ENCODE results near the gene BMF. TPM values are rescaled to one million over a fixed set of nuclear protein-coding genes. Genes with fewer than 3 reads are reported as not detected.
"Not testable (repeated sequence)": the region's sequence is repeated elsewhere in the genome, so short reads cannot be mapped to it uniquely, and the experiment has no call there.

Gene BMF
- total RNA-seq, 1 experiment from 2014 or later = 0.32 TPM

DNA sequence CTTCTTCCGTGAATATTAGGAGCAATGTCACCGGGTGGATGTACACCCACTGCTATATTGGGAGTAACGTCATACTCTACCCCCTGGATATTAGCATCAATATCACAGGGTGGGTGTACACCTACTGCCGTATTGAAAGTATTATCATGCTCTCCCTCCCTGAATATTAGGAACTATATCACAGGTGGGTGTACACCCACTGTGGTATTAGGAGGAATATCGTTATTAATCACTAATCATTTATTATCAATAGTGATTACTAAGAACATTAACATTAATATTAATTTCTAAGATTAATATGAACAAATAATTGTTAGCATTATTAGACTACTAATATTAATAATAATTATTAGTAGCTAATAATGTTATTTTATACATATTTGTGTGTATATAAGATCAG, 21.4 kb upstream of the BMF start:
- no peak for DNase-seq (ENCODE audit: extremely low read depth, low read depth)

DNA sequence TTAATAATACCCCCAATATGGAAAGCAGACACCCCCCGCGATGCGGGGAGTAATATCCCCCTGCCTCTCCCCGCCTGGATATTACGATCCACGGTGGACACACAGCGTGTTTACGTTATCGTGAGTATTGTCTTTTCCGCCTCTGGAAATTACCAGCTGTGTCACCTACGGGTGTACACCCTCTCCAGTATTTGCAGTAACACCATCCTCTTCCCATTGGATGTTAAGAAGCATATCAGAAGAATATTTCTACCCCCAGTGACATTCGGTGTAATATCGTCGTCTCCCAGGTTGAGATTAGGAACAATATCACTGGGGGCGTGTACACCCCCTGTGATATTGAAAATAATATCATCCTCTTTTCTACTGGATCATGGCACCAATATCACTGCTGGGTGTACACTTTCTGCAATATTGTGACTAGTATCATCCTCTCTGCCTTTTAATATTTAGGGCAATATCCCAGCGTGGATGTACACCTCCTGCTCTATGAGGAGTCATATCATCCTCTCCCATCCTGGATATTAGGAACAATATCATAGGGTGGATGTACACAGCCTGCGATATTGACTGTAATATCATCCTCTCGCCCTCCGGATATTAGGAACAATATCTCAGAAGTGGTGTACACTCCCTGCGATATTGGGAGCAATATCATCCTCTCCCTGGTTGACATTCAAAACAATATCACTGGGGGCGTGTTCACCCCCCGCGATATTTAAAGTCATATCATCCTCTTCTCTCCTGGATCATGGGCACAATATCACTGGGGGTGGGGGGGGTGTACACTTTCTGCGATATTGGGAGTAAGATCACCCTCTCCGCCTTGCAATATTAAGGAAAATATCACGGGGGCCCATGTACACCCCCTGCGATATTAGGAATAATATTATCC, 20.3 kb upstream of the BMF start:
- no peak for DNase-seq (ENCODE audit: extremely low read depth, low read depth)

DNA sequence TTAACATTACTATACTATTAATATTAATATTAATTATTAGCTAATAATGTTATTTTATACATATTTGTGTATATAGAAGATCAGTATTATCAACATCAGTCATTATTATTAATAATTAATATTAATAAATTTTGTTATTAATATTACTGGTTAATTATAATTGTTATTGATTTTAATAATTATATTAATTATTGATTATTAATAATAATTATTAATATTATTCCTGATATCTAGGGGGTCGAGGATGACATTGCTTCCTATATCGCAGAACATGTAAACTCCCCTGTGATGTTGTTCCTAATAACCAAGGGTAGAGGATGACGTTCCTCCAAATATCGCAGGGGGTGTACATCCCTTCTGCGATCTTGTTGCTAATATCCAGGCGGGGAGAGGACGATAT, 17.3 kb upstream of the BMF start:
- no peak for DNase-seq (ENCODE audit: extremely low read depth, low read depth)

DNA sequence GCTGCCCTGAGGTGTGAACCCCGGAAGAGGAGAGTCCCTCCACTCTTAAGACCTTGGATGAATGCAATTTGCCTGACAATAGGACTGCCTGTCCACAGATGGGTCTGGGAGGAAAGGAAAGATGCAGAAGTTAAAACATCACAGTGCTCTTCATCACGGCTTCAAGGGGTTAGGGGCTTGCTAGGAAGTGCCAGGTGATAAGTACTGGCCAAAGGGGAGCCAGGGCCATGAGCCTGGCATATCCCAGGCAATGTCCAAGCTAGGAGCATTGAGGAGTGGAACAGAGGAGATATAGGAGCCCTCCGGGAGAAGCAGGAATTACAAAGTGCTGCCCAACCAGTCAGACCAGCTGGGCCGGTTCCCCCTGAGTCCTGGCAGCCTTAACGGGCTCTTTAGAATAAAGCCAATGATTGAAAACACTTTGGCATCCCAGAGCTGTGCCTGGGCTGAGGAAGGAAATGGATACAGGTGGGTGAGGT, 16.2 kb upstream of the BMF start:
- not testable (repeated sequence) for DNase-seq (ENCODE audit: extremely low read depth, low read depth)

DNA sequence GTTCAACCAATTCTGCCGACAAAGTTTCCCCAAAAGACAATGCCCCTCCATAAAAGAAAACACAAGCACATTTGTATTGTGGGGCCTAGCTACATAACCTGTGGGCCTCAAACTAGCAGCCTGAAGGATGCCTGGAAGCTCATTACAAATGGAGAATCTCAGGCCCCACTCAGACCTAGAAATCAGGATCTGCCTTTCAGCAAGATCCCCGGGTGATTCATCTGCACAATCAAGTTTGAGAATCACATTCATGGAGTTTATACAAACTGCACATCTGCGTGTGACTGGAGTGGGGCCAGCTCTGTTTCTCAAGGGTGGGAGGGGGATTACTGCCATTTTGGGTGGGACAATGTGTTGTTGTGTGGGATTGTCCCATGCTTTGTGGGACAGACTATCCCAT, 15.7 kb upstream of the BMF start:
- not testable (repeated sequence) for DNase-seq (ENCODE audit: extremely low read depth, low read depth)

DNA sequence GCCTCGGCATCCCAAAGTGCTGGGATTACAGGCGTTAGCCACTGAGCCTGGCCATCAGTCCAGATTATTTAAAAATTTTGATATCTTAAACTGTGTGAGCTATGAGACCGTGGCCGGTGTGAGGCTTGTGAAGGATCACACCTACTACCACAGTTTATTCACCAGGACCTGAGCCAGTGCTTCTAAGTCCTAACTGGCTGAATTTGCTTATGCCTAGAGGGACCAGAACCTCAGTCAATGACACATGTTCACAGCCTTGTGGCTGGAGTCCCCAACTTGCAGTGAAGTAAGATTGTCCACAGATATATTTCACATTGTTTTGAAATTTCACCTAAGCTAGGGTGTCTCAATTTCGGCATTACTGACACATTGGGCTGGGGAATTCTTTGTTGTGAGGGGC, 15.2 kb upstream of the BMF start:
- DNase-seq (ENCODE audit: extremely low read depth, low read depth) = not testable (repeated sequence)

DNA sequence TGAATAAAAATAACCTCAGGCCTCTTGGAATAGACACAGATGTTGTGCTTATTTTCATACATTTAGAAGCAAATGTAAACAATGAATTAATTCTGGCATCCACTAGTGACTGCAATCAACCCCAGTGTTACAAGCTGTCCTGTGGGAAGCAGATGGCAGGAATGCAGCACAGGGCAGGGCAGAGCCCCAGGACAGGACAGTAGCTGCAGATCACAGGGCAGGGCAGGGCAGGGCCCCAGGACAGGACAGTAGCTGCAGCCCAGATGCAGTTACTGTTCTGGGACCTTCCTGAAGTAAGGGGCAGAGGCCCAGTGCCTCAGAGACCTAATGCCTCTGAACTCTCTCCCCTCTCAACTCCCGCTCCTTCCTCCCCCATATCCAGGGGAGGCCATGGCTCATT, 14.3 kb upstream of the BMF start:
- DNase-seq (ENCODE audit: extremely low read depth, low read depth) = not testable (repeated sequence)

DNA sequence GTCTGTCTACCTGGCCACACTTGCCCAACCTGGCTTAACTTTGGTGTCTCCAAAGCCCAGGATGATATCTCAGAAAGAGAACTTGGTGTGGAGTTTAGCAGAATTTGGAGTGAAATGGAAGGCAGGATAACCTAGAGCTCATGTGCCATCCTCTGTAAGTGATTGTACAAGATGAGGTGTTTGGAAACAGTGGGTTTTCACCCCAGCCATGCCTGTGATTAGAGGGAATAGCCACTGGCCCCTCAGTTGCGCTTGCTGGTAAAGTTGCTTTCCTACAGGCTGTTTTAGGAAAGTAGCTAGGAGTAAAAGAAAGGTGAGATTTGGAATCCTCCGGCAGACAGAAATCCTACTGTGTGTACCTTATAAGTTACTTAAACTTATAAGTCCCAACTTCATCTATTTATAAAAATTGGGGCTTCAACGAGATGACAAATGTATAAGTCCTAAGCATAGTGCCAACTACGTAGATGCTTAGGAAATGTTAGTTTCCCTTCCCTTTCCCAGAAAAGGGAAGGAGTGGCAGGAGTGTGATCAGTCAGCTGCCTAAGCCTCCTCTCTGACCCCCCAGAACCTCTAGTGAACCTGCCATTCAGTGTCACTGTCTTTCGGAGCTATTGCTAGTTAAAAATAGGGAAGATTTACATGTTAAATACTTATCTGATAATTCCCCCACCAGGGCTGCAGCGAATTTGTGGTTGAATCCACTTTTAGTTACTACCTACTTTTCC, 13.4 kb upstream of the BMF start:
- DNase-seq (ENCODE audit: extremely low read depth, low read depth) = no peak

DNA sequence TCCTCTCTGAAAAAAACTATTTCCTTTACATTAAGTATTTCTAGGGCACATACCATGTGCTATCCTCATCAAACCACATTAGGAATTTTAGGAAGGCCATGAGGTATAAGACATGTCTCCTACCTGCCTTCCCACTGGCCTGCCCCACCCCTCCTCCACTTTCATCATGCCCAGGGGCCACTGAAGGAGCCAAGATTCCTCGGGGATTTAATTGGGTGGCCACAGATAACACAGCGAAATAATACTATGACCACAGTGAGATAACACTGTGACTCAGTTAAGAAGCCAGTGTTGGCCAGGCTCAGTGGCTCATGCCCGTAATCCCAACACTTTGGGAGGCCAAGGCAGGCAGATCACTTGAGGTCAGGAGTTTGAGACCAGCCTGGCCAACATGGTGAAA, 9.8 kb upstream of the BMF start:
- DNase-seq (ENCODE audit: extremely low read depth, low read depth) = no peak

DNA sequence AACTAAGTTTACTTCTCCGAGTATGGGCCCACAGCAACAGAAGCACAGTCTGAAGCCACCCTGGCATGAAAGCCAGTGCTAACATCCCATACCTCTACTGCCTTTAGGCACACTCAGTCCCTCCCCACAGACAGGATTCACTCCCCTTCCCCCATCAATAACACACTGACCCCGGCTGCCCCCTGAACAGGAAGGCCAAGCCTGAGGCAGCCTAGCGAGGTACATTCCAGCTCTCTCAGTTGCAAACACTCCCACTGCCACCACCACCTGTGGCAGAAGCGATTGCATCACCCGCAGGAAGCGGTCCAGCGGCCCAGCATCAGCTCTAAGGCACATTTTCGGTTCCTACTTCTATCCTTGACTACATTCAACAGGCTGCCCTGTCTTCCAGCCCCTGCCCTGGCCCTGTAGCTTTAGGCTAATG, 7.0 kb upstream of the BMF start:
- DNase-seq (ENCODE audit: extremely low read depth, low read depth) = no peak

DNA sequence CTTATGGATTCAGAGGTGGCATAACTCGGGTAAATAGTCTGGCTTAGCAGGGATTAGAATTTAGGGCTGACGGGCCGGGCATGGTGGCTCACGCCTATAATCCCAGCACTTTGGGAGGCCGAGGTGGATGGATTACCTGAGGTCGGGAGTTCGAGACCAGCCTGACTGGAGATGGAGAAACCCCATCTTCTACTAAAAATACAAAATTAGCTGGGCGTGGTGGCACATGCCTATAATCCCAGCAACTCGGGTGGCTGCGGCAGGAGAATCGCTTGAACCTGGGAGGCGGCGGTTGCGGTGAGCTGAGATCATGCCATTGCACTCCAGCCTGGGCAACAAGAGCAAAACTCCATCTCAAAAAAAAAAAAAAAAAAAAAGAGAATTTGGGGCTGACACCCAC, 6.4 kb upstream of the BMF start:
- not testable (repeated sequence) for DNase-seq (ENCODE audit: extremely low read depth, low read depth)

DNA sequence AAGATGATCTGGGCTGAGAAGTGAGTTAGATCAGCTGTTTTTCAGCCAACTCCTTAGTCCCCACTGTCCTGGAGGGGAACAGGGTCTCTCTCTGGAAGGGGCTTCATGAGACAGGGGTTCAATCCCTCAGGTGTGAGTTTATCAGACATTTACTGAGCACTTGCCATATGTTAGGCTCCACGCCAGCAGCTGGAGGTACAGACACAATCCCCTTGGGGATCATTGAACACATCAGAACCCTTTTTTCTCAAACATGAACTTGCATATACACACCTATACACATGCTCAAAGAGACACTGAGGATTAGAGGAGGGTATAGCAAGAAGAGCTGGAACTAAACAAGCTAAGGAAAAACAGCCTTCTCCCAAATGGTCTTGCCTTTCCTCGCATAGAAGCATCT, 5.5 kb upstream of the BMF start:
- no peak for DNase-seq (ENCODE audit: extremely low read depth, low read depth)

DNA sequence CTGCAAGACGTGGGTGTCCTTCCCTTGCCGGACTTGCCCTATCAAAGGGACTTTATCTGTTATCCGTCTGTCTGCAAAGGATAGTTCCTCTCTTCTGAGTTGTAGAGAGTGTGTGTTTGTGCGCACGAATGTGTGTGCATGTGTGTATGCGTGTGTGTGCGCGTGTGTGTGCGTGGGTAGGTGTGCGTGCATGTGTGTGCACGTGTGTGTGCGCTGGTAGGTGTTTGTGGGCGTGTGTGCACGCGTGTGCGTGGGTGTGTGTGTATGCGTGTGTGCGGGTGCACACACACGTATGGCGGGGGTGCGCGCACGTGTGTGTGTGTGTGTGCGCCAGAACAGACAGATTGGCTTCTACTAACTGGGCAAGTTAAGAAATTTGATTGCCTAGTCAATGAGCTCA, 4.1 kb upstream of the BMF start:
- DNase-seq (ENCODE audit: extremely low read depth, low read depth) = no peak

DNA sequence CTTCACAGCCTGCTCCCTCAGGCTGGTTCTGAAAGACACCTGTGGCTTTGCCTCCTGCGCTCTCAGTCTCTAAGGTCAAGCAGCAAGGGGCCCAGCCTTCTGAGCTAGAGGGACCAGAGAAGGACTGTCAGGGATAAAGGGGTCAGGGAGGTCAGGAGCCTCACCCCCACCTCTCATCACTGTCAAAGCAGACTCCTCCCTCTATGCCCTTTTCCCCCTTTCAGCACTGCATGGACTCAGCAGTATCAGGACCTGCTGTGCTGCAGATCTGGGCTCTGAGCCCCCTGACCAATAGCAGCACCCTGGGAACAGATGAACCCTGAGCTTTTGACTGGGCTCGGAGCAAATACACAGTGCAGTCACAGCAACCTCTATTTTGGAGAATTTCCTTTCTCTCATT, 3.2 kb upstream of the BMF start:
- DNase-seq (ENCODE audit: extremely low read depth, low read depth) = no peak

DNA sequence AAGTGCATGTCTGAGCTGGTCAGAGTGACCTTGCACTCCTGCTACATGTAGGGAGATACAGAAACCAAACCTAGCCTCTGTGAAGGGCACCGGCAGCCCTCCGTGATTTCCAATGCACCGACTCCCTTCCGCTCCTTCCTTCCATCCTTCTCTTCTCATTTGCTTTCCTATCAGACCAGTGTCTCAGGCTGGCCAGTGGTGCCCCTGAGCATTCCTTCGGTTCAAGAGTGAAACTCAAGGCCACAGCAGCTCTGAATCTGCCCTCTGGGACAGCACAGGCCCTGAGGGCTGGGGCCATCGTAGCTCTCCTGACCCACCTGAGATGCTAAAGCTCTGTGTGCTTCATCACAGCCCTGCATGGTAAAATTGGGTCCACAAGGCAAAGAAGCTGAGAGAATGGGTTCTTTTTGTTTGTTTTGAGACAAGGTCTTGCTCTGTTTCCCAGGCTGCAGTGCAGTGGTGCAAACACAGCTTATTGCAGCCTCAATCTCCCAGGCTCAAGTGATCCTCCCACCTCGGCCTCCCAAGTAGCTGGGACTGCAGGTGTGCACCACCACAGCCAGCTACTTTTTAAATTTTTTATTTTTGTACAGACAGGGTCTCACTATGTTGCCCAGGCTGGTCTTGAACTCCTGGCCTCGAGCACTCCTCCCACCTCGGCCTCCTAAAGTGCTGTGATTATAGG, 2.3 kb upstream of the BMF start:
- DNase-seq (ENCODE audit: extremely low read depth, low read depth) = no peak

DNA sequence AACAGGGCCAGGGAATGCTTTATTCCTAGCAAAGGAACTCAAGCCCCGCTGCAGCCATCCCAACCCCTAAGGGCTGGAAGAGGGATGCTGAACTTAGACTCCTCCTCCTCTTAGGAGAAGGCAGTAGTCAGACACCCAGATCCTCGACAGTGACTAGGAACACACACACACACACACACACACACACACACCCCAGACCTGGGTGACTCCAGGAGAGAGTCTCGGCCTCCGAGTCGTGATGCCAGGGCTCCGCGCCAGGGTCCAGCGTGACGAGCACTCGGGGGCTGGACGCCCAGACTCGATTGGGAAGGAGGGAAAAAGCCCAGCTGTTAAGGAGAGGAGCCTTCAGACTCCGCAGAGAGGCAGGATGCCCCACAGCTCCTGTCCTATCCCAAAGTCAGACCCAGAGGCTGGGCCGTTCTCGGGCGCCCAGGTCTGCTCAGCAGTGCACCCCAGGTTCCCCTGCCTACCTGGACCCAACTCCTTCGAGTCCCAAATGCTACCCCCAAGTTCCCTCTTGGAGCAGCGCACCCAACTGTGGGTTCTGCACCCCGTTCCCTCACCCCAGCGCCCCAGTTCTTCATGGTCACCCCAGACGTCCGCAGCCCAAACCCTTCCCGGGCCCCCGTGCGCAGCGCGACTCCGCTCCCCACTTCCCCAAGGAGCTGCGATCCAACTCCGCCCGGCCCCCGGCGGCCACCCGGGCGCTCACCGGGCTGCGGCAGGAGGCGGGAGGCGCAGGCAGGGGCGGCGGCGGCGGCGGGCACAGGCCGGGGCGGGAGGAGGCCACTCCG, 421 bp downstream of the BMF start:
- DNase-seq (ENCODE audit: extremely low read depth, low read depth) = no peak

DNA sequence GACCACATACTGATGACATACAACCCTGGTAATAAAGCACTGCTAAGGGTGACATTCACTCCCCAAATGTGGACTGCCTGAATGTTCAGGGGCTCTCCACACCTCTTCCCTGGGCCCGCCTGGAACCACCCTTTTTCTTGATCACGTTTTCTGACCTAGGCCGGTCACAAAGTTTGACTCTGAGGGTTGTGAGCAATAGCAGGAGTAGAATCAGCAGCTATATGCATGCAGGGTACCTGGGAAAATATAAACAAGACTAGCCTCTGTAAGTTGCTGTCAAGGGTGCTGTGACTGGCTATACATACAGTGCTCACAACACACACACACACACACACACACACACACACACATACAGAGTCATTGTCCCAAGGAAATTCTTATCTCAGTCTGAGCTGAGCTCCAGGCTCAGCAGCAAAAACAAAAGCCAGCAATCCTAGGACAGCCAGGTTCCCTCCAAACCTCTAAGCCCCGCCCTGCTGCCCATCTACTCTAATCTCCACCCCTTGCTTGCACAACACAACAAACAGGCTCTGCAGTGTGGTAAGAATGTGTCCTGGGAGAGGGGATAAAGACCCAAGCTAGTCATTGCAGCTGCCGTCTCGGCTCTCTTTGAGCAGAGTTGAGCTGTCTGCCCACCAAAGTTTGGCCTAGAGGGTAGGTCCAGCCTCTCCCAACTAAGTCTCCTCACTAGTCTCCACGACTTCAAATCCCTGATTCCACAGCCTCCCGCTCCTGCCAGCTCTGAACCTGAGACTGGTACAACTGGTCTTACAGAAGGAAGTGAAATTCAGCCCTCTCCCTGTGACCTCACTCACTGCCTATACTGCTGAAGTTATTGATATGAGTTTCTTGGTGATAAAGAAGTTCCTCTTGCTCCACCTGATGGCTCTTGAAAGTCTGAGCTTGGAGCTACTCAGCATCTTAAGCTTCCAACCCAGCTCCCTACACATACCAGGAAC, 2.2 kb downstream of the BMF start:
- DNase-seq (ENCODE audit: extremely low read depth, low read depth) = no peak

DNA sequence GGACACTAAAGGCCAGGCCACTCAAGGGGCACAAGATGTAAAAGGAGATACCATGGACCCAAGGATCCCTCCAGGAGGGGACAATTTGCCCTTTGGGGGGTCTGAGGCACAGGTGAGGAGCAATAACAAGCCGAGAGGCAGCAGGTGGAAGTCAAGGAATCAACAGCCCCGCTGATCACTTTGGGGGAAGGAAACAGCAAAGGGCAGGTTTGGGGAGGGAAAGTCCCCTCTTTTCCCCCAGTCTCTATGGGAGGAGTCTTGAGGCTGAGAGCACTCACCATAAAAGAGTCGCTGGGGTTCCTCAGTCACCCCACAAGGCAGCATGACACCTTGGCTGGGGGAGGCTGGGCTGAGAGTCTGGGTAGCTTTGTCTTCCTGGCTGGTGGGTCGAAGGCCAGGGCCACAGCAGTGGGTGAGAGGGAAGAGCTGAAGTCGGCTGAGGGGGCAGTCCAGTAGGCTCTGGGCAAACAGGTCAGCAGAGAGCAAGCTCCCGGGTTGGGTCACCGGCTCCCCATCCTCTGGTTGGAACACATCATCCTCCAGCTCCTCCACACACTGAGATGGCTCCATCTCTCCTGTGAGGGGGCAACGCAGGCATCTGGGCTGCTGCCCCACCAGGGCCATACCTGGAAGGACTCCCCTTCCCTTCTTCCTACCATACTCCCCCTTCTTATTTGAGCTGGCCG, 3.0 kb downstream of the BMF start:
- DNase-seq (ENCODE audit: extremely low read depth, low read depth) = no peak
